ENCODE results near the gene PRKAR1A.
"Not testable (repeated sequence)": the region's sequence is repeated elsewhere in the genome, so short reads cannot be mapped to it uniquely, and the experiment has no call there.

PRKAR1A gene

DNA sequence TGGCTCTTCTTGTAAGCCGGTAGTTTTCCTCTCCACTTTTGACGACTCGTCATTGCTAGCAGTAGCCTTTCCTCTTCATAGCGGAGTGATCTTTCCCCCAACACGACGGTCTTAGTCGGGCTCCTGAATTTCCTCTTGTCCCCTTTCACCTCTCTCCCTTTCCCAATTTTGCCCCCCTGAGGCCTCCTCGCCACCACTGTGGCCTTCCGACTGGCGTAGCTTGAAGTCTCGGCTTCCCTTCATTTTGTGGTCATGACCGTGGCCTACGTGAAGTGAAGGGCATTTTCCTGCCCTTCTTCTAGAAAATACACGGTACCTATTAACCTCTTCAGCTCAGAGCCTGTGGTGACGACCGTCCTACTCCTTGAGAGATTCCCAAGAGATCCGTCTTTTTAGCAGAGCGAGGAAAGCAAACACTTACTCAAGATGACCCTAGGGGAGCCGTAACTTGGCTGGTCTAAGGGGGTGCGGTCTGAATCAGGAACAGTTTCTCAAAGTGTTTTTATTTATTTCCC lies 787 bp downstream of the PRKAR1A start:
- no peaks in the 10 kb centered on the region for H3K27me3 ChIP-seq (replicated peaks; ENCODE audit: control insufficient read depth, insufficient read depth, low read length)
- H3K36me3 ChIP-seq (ENCODE audit: control insufficient read depth, insufficient read depth, low read length): peaks cover 4% of the 10 kb centered on the region
- peak overlapping the region; percentile 94 for H3K4me3 ChIP-seq (replicated peaks; ENCODE audit: low read depth, low read length)
- TF ChIP-seq, protein P1, sequence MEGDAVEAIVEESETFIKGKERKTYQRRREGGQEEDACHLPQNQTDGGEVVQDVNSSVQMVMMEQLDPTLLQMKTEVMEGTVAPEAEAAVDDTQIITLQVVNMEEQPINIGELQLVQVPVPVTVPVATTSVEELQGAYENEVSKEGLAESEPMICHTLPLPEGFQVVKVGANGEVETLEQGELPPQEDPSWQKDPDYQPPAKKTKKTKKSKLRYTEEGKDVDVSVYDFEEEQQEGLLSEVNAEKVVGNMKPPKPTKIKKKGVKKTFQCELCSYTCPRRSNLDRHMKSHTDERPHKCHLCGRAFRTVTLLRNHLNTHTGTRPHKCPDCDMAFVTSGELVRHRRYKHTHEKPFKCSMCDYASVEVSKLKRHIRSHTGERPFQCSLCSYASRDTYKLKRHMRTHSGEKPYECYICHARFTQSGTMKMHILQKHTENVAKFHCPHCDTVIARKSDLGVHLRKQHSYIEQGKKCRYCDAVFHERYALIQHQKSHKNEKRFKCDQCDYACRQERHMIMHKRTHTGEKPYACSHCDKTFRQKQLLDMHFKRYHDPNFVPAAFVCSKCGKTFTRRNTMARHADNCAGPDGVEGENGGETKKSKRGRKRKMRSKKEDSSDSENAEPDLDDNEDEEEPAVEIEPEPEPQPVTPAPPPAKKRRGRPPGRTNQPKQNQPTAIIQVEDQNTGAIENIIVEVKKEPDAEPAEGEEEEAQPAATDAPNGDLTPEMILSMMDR (IDR thresholded peaks at IDR 0.05; ENCODE audit: insufficient read depth, low read length, poor library complexity, severe bottlenecking): no peak
- no peak for DNase-seq (ENCODE audit: extremely low read depth, insufficient read length)

DNA sequence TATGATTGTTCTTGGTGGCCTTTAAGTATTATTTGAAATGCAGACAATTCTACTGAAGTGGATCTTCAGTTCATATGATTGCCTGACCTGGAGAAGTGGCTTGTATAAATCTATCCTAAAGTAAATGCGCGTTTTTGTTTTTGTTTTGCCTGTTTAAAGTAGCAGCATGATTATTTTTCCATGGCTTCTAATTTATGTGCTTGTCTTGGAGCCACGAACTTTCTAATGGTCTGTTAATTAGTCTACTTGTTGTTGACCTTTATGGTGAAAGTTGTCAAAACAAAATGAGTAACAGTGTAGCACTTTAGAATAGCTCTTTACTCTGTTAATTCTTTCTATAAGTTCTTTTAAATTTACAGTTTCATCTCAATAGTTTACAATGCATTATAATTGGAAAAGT lies 1.7 kb downstream of the PRKAR1A start:
- Histone ChIP-seq H3K4me3 (replicated peaks; ENCODE audit: low read depth, low read length) (peak overlapping the region; percentile 94), H3K27me3 (replicated peaks; ENCODE audit: control insufficient read depth, insufficient read depth, low read length) (no peaks in the 10 kb centered on the region), H3K36me3 (ENCODE audit: control insufficient read depth, insufficient read depth, low read length) (peaks cover 8% of the 10 kb centered on the region)
- DNase-seq (ENCODE audit: extremely low read depth, insufficient read length): no peak
- TF ChIP-seq, protein P1 (IDR thresholded peaks at IDR 0.05; ENCODE audit: insufficient read depth, low read length, poor library complexity, severe bottlenecking): no peak

DNA sequence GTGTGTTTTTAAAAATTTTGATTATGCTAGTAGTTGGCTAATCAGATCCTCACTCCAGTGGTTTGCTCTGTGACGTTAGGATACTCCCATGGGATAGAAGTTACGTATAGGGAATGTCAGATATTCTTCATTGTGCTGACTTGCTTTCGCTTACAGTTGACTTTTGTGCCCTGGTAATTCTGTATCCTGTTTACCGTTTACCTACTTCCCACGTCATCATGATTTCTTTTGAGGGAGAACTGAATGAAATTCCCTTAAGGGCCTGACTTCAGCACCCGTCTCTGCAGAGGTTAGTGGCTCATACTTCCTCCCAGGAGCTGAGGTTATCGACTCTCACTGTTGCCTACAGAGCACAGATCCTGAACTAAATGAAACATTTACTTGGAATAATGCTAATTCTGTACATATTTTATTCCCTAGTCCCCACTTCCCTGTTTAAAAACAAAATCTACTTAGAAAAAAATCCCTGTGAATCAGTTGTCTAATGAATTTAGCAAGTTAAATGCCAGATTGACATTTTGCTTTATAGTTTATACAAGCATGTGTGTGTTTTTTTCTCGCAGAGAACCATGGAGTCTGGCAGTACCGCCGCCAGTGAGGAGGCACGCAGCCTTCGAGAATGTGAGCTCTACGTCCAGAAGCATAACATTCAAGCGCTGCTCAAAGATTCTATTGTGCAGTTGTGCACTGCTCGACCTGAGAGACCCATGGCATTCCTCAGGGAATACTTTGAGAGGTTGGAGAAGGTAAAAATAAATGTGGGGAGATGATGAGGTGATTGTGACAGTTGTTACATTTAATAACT lies 2.8 kb downstream of the PRKAR1A start:
- TF ChIP-seq, protein P1 (IDR thresholded peaks at IDR 0.05; ENCODE audit: insufficient read depth, low read length, poor library complexity, severe bottlenecking): no peak
- DNase-seq (ENCODE audit: extremely low read depth, insufficient read length): no peak
- no peaks in the 10 kb centered on the region for H3K27me3 ChIP-seq (replicated peaks; ENCODE audit: control insufficient read depth, insufficient read depth, low read length)
- H3K36me3 ChIP-seq (ENCODE audit: control insufficient read depth, insufficient read depth, low read length): peaks cover 8% of the 10 kb centered on the region
- peak overlapping the region; percentile 94 for H3K4me3 ChIP-seq (replicated peaks; ENCODE audit: low read depth, low read length)

DNA sequence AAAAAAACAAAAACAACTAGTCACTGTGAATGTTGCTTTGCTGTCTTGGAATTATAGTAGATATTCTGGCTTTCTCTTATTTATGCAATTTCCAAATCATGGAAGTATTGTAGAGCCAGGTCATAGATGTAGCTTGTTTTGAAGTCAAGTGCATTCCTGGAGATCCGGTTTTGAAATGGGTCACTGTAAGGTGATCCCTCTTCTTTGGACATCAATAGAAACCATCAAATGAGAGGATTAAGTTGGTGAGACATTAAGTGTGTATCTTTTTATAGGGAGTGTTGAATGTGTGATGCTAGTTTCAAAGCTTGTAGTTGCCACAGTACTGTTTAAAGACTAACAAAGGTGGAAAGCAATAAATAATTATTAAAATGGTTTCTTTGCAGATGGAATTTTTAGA lies 4.5 kb downstream of the PRKAR1A start:
- H3K4me3 ChIP-seq (replicated peaks; ENCODE audit: low read depth, low read length): no peak overlapping the region
- peaks cover 8% of the 10 kb centered on the region for H3K36me3 ChIP-seq (ENCODE audit: control insufficient read depth, insufficient read depth, low read length)
- TF ChIP-seq, protein P1 (IDR thresholded peaks at IDR 0.05; ENCODE audit: insufficient read depth, low read length, poor library complexity, severe bottlenecking): no peak
- DNase-seq (ENCODE audit: extremely low read depth, insufficient read length): no peak
- no peaks in the 10 kb centered on the region for H3K27me3 ChIP-seq (replicated peaks; ENCODE audit: control insufficient read depth, insufficient read depth, low read length)

DNA sequence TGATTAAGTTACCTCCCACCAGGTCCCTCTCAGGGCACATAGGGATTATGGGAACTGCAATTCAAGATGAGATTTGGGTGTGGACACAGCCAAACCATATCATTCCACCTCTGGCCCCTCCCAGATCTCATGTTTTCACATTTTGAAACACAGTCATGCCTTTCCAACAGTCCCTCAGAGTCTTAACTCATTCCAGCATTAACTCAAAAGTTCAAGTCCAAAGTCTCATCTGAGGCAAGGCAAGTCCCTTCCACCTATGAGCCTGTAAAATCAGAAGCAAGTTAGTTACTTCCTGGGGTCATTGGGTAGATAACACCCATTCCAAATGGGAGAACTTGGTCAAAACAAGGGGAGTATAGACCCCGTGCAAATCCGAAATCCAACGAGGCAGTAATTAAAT lies 5.4 kb downstream of the PRKAR1A start:
- H3K36me3 ChIP-seq (ENCODE audit: control insufficient read depth, insufficient read depth, low read length): peaks cover 13% of the 10 kb centered on the region

DNA sequence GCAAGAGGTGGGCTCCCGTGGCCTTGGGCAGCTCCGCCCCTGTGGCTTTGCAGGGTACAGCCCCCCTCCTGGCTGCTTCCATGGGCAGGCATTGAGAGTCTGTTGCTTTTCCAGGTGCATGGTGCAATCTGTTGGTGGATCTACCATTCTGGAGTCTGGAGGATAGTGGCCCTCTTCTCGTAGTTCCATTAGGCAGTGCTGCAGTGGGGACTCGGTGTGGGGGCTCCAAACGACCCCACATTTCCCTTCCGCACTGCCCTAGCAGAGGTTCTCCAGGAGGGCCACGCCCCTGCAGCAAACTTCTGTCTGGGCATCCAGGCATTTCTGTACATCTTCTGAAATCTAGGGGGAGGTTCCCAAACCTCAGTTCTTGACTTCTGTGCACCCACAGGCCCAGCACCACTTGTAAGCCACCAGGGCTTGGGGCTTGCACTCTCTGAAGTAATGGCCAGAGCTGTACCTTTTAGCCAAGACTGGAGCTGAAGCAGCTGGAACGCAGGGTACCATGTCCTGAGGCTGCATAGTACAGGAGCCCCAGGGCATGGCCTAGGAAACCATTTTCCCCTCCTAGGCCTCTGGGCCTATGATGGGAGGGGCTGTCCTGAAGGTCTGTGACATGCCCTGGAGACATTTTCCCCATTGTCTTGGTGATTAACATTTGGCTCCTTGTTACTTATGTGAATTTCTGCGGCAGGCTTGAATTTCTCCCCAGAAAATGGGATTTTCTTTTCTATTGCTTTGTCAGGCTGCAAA lies 6.0 kb downstream of the PRKAR1A start:
- TF ChIP-seq, protein P1 (IDR thresholded peaks at IDR 0.05; ENCODE audit: insufficient read depth, low read length, poor library complexity, severe bottlenecking): no peak
- DNase-seq (ENCODE audit: extremely low read depth, insufficient read length): no peak
- no peaks in the 10 kb centered on the region for H3K27me3 ChIP-seq (replicated peaks; ENCODE audit: control insufficient read depth, insufficient read depth, low read length)
- no peak overlapping the region for H3K4me3 ChIP-seq (replicated peaks; ENCODE audit: low read depth, low read length)
- peaks cover 15% of the 10 kb centered on the region for H3K36me3 ChIP-seq (ENCODE audit: control insufficient read depth, insufficient read depth, low read length)

More for the DNA sequence above, 5.4 kb downstream of the PRKAR1A start:
- H3K27me3 ChIP-seq (replicated peaks; ENCODE audit: control insufficient read depth, insufficient read depth, low read length); H3K4me3 ChIP-seq (replicated peaks; ENCODE audit: low read depth, low read length); DNase-seq (ENCODE audit: extremely low read depth, insufficient read length): not testable (repeated sequence)

DNA sequence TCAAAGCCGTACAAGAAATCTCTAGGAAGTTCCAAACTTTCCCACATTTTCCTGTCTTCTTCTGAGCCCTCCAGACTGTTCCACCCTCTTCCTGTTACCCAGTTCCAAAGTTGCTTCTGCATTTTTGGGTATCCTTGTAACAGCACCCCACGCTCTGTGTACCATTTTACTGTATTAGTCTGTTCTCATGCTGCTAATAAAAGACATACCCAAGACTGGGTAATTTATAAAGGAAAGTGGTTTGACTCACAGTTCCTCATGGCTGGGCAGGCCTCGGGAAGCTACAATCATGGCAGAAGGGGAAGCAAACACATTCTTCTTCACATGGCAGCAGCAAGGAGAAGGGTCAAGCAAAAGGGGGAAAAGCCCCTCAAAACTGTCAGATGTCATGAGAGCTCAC lies 6.8 kb downstream of the PRKAR1A start:
- H3K27me3 ChIP-seq (replicated peaks; ENCODE audit: control insufficient read depth, insufficient read depth, low read length); DNase-seq (ENCODE audit: extremely low read depth, insufficient read length); H3K4me3 ChIP-seq (replicated peaks; ENCODE audit: low read depth, low read length): not testable (repeated sequence)
- H3K36me3 ChIP-seq (ENCODE audit: control insufficient read depth, insufficient read depth, low read length): peaks cover 17% of the 10 kb centered on the region
